ENCODE results near the gene BBOX1.

Gene BBOX1

DNA sequence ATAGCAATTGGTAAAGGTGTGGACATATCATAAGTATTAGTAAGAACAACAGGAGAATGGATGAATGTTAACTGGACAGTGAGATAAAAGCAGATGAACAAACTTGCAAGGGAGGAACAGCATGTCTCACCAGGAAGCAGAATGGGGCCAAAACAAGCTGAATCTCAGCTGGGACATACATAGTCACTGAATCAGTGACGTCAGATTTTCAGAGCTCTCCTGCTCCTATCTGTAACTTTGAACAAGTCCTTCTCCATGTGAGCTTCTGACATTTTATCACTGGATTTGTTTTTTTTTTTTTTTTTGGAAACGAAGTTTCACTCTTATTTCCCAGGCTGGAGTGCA lies 118.7 kb downstream of the BBOX1 start:
- DNase-seq (ENCODE audit: low spot score): no peak
- in situ Hi-C loops (cut with MboI; ENCODE audit: low sequenced_read_pairs, unreplicated experiment): loop anchor here (25.0 kb wide), 1 partner anchor 397 kb away; no protein-coding TSS in a partner anchor
- TF ChIP-seq, protein P1, sequence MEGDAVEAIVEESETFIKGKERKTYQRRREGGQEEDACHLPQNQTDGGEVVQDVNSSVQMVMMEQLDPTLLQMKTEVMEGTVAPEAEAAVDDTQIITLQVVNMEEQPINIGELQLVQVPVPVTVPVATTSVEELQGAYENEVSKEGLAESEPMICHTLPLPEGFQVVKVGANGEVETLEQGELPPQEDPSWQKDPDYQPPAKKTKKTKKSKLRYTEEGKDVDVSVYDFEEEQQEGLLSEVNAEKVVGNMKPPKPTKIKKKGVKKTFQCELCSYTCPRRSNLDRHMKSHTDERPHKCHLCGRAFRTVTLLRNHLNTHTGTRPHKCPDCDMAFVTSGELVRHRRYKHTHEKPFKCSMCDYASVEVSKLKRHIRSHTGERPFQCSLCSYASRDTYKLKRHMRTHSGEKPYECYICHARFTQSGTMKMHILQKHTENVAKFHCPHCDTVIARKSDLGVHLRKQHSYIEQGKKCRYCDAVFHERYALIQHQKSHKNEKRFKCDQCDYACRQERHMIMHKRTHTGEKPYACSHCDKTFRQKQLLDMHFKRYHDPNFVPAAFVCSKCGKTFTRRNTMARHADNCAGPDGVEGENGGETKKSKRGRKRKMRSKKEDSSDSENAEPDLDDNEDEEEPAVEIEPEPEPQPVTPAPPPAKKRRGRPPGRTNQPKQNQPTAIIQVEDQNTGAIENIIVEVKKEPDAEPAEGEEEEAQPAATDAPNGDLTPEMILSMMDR (IDR thresholded peaks at IDR 0.05; ENCODE audit: borderline replicate concordance, control extremely low read depth, extremely low read depth, insufficient read depth, missing control alignments): no peak

DNA sequence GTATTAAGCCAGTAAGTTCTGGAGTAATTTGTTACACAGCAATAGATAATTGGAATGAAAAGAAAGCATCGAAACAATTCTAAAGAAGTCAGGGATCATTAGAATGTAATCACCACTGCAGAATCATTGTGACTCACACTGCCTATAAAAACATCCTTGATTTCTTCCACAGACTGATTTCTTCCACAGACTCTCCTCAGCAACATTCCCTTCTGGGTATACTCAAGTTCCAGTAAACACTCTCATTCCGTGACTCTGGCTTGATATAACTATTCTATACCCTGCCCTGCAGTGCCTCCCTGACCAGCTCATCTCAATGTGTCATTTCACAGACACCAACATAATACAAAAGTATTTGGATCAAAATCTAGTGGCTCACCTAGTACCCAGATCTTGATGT lies 120.5 kb downstream of the BBOX1 start:
- in situ Hi-C loops (cut with MboI; ENCODE audit: low sequenced_read_pairs, unreplicated experiment): loop anchor here (25.0 kb wide), 1 partner anchor 399 kb away; no protein-coding TSS in a partner anchor

DNA sequence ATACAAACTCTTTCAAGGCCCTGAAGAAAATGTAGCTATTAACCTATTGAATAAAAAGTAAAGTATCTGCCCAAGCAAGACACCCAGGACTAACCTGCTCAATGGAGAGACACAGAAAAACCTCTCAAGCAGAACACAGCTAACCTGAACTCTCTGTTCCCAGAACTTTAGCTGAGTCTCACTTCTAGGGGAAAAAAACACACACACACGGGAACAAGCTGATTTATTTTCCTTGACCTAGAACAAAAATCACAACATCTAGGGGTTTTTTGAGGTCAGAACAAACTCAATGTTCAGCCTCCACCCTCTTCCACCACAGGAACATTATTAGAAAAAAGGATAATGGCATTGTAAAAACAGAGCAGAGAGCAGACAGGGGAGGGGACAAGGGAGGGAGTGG lies 121.6 kb downstream of the BBOX1 start:
- in situ Hi-C loops (cut with MboI; ENCODE audit: low sequenced_read_pairs, unreplicated experiment): loop anchor here (25.0 kb wide), 1 partner anchor 400 kb away; no protein-coding TSS in a partner anchor
- TF ChIP-seq, protein P1 (IDR thresholded peaks at IDR 0.05; ENCODE audit: borderline replicate concordance, control extremely low read depth, extremely low read depth, insufficient read depth, missing control alignments): no peak
- no peak for DNase-seq (ENCODE audit: low spot score)

More for the DNA sequence above, 120.5 kb downstream of the BBOX1 start:
- TF ChIP-seq, protein P1 (IDR thresholded peaks at IDR 0.05; ENCODE audit: borderline replicate concordance, control extremely low read depth, extremely low read depth, insufficient read depth, missing control alignments): no peak
- no peak for DNase-seq (ENCODE audit: low spot score)

DNA sequence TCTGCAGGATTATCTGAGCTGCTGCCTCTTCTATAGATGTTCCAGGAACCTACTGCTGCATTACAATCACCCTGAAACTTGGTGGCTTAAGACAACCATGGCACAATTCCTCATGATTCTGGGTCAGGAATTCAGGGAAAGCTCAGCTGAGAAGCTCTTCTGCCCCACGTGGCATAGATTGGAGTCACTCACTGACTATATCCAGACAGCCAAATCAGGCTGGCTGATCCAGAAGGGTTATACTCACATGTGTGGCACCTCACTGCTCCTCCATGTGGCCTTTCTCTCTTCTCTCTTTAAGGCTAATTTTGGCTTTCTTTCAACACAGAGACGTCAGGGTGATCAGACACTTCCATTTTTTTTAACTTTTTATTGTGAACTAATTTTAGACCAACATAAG lies 125.5 kb downstream of the BBOX1 start:
- in situ Hi-C loops (cut with MboI; ENCODE audit: low sequenced_read_pairs, unreplicated experiment): loop anchor here (25.0 kb wide), 1 partner anchor 404 kb away; no protein-coding TSS in a partner anchor

DNA sequence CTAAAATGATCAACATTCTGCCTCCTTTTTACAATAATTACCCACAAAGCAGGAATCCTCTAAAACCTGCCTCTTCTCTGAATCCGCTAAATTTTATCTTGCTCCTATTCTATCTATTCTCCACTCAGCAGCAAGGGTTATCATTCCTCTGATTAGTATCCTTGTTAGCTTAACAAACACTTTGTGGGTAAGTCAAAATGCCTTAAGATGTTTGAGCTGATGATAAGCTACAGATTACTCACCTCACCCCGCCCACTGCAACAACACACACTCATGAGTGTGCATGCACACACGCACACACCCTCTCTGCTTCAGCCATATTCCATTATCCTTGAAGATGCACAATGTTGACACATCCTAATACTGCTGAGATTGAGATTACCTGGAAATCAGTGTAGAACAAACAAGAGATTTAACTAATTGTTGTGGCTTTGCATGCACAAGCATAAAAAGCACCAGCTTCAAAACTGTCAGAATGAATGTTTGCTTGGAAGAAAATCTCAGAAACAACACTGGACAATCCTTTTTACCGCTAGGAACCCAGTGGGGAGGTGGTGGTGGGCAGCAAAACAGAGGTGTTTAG lies 130.9 kb downstream of the BBOX1 start:
- in situ Hi-C loops (cut with MboI; ENCODE audit: low sequenced_read_pairs, unreplicated experiment): loop anchor here (25.0 kb wide), 1 partner anchor 409 kb away; no protein-coding TSS in a partner anchor
- DNase-seq (ENCODE audit: low spot score): no peak

More for the DNA sequence above, 125.5 kb downstream of the BBOX1 start:
- TF ChIP-seq, protein P1 (IDR thresholded peaks at IDR 0.05; ENCODE audit: borderline replicate concordance, control extremely low read depth, extremely low read depth, insufficient read depth, missing control alignments): no peak
- no peak for DNase-seq (ENCODE audit: low spot score)

DNA sequence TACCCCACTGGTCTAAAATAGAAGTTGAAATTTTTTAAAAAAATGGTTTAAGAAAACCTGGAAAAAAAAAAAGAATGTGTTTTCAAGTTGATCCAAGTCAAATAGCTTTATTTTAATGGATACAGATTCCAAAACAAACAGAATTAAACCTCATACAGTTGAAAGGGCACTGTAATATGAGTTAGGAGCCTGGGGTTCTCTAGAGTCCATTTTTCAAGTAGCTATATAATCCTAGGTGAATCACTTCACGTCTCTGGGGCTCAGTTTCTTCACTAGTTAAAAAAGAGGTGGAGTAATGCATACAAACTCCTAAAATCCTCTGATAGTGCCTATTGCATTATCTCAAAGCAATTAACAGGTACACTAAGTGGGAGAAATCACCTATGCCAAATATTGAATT lies 132.9 kb downstream of the BBOX1 start:
- DNase-seq (ENCODE audit: low spot score): no peak
- TF ChIP-seq, protein P1 (IDR thresholded peaks at IDR 0.05; ENCODE audit: borderline replicate concordance, control extremely low read depth, extremely low read depth, insufficient read depth, missing control alignments): no peak
- in situ Hi-C loops (cut with MboI; ENCODE audit: low sequenced_read_pairs, unreplicated experiment): loop anchor here (25.0 kb wide), 1 partner anchor 411 kb away; no protein-coding TSS in a partner anchor

More for the DNA sequence above, 130.9 kb downstream of the BBOX1 start:
- TF ChIP-seq, protein P1 (IDR thresholded peaks at IDR 0.05; ENCODE audit: borderline replicate concordance, control extremely low read depth, extremely low read depth, insufficient read depth, missing control alignments): no peak
